ENCODE measurements around the gene GNB2.
A peak's percentile ranks its signal among the peaks of the same experiment; 100 is the strongest.
"Not testable (repeated sequence)": the region's sequence is repeated elsewhere in the genome, so short reads cannot be mapped to it uniquely, and the experiment has no call there.

The GNB2 gene

DNA sequence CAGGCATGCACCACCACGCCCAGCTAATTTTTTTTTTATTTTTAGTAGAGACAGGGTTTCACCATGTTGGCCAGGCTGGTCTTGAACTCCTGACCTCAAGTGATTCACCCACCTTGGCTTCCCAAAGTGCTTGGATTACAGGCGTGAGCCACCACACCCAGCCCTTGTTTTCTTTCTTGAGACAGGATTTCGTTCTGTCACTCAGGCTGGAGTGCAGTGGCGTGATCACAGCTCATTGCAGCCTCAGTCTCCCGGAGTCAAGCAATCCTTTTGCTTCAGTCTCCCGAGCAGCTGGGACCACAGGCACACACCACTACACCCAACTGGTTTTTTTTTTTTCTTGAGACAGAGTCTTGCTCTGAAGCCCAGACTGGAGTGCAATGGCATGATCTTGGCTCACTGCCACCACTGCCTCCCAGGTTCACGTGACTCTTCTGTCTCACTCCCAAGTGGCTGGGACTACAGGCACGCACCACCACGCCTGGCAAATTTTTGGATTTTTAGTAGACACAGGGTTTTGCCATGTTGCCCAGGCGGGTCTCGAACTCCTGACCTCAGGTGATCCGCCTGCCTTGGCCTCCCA, 11.3 kb upstream of the GNB2 start:
- not testable (repeated sequence) for DNase-seq (ENCODE audit: low spot score)

DNA sequence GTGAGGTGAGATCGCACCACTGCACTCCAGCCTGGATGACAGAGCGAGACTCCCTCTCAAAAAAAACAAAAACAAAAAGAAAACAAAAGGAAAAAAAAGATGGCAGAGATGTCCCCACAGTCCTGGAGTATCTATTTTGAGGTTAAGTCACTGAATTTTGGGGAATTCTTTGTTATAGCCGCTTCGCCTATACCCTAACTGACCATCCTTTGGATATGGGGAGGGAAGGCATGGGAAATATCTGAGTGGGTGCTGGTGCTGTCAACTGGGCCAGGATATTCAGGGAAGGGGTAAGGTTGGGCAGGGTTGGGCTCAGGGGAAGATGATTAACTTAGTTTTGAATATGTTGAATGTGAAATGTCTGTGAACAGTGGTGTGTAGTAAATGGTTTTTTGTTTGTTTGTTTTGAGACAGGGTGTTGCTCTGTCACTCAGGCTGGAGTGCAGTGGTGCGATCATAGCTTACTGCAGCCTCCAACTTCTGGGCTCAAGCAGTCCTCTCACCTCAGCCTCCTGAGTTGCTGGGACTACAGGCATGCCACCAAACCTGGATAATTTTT, 8.3 kb upstream of the GNB2 start:
- DNase-seq (ENCODE audit: low spot score), result no peak

DNA sequence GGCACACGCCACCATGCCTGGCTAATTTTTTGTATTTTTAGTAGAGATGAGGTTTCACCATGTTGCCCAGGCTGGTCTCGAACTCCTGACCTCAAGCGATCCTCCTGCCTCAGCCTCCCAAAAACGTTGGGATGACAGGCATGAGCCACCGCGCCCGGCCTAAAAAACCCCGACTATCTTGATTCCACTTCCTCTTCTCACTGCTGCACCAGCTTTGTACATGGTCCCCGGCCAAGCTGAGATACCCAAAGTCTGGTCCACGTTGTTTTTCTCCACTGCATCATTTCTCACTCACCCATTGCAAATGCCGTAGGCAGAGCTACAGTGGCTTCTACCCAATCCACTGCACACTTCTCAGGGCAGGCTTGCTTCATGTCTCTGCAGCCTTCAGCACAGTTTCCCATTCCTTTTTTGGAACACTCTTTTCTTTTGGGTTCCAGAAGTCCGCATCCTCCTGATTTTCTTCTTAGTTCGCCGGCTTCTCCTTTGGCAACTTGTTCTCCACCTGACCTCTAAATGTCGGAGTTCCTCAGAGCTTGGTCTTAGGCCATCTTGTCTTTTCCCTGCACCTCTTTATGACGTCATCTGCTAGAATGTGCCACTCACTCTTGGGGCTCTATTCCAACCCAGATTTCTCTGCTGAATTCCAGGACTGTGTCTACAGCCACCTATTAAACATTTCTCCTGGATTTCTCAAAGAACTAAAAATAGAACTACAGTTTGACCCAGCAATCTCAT, 6.0 kb upstream of the GNB2 start:
- no peak for DNase-seq (ENCODE audit: low spot score)

DNA sequence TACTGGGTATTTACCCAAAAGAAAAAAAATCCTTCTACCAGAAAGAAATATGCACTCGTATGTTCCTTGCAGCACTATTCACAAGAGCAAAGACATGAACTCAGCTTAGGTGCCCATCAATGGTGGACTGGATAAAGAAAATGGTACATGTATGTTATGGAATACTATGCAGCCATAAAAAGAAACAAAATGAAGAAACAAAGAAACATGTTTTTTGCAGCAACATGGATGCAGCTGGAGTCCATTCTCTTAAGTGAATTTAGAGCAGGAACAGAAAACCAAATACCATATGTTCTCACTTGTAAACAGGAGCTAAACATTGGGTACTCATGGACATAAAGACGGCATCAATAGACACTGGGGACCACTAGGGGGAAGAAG, 5.5 kb upstream of the GNB2 start:
- no peak for DNase-seq (ENCODE audit: low spot score)

DNA sequence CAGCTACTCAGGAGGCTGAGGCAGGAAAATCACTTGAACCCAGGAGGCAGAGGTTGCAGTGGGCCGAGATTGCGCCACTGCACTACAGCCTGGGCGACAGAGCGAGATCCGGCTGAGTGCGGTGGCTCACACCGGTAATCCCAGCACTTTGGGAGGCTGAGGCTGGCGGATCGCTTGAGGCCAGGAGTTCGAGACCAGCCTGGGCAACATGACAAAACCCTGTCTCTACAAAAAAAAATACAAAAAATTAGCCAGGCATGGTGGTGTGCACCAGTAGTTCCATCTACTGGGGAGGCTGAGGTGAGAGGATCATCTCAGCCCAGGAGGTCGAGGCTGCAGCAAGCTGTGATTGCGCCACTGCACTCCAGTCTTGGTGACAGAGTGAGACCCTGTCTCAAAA, 4.4 kb upstream of the GNB2 start:
- DNase-seq (ENCODE audit: low spot score), result not testable (repeated sequence)

DNA sequence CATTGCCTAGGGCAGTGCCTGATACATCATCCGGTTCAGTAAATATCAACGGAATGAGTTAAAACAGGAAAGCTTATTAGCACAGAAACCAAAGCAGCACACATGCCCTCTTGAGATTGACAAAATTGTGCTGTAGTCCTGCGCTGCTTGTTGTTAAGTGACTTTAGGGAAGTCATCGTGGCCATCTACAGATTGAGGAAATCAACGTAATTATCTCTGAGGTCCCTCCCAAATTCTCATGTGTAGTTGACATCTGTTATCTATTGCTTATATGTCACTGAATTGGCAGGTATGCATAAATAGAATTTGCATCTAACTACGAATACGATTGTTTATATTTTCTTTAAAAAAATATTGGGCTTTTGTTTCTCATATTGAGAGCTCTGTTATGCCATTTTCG, 3.5 kb upstream of the GNB2 start:
- DNase-seq (ENCODE audit: low spot score), result no peak

DNA sequence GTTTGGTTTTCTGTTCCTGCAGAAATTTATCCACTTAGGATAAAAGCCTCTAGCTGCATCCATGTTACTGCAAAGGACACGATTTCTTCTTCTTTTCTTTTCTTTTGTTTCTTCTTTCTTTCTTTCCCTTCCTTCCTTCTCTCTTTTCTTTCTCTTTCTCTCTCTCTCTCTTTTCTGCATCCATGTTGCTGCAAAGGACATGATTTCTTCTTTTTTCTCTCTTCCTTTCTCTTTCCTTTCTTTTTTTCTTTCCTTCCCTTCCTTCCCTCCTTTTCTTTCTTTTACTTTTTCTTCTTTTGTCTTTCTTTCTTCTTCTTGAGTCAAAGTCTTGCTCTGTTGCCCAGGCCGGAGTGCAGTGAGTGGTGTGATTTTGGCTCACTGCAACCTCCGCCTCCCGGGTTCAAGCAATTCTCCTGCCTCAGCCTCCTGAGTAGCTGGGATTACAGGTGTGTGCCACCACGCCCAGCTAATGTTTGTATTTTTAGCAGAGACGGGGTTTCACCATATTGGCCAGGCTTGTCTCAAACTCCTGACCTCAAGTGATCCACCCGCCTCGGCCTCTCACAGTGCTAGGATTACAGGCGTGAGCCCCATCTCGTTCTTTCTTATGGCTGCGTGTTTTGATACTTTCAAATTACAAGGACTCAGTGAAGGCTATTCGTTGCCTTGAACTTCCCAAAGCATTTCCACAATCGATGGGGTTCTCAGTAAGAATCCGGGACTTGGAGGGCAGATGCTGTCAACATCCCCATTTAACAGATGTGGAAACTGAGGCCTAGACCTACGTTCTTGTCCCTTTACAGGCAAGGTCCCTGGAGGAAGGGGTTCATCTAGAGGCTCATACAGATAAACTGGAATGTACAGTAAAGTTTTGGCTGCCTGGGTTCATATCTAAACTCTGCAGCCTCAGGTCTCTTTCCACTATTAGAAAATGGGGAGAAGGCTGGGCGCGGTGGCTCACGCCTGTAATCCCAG, 1.9 kb upstream of the GNB2 start:
- no peak for DNase-seq (ENCODE audit: low spot score)

DNA sequence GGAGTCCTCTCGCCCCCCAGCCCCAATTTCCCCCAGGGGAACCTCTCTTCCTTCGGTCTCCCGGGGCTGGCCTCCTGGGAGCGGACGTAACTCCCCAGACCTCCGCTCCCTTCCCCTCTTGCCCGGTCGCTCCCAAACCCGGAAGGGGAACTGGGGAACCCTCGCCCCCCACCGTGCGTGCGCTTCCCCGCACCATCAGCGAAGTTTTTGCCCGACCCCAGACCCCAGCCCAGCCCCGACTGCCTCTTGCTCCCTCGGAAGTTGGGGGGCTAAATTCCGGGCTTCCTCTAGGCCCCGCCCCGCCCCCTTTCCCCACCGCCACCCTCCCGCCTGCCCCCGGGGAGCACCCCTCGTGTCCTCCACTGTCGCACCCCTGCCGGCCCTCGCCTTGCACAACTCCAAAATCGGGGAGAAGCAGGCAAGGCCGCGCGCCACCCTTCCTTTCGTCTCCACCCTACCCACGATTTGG, 436 bp downstream of the GNB2 start:
- DNase-seq (ENCODE audit: low spot score), result peak; percentile 51

DNA sequence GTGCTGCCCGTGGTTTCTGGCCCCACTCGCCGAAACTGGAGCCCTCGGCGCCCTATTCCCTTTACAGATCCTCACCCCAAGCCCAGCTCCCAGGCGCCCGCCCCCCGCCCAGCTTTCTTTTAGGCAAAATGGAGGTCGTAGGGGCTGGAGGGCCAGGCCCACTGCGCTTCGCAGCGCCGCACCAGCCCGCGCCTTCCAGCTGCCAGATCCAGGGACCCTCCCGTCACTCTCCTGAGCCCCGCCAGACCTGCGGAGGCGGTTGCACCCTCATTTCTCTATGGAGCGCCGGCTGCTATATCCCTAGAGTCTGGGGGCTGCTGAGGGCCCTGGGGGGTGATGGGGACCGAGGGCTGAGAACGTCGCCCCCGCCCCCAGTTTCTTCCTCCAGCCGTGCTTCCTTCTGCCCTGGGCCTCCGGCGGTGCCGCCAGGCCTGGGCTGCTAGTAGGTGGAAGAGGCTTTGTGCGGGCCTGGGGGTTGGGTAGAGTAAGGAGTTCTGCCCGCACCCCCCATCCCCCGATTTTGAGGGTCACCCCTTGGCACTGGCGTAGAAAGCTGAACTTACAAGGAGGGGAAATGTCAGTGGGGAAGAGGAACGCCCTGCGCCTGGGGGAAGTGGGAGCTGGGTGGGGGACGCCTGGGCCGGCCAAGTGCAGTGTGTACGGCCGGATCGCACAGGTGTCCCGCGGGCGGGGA, 1.0 kb downstream of the GNB2 start:
- DNase-seq (ENCODE audit: low spot score), result peak; percentile 60

DNA sequence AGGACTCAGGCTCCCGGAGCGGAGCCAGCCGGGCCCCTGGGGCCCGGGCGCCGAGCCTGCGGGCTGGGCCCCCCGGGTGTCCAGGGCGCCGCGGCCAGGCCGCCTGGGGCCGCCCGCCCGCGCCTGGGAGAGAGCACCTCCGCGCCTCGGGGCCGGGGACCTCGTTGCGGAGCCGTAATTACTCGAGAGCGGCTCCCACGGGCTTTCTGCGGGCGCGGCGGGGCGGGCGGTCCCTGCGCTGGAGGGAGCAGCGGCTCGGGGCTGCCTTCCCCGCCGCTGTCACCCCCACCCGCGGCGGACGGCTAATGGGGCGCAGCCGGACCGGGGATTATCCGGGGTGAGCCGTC, 1.5 kb downstream of the GNB2 start:
- peak; percentile 69 for DNase-seq (ENCODE audit: low spot score)

DNA sequence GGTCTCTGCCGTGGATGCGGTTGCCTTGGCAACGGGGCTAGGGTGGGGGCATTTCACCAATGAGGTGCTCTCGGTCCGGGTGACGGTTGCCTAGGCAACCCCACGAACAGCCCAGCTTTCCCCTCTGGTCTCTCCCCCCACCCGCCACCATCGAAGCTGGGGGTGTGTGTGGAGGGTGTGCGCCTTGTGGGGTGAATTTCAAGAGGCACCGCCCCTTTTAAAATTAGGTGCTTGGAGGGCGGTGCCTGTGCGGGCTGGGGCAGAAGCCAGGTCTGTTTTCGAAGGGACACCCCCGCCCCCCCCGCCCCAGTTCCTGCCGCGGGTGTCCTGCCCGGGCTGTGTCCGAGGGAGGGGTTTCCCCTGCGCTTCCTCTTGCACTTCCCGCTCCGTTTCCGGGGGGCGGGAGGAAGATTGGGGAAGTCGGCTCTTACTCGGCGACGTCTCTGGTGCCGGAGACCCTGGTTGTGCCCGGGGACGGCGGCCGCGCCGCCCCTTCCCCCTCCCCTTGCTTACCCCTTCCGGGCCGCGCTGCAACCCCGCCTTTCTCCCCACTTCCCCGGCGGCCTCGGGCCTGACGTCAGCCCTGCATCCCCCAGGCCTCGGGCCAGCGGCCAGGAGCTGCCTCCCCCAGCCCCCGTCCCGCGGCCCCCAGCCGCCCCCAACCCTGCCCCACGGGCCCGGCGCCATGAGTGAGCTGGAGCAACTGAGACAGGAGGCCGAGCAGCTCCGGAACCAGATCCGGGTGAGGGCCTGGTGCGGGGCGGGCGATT, 2.2 kb downstream of the GNB2 start:
- peak; percentile 82 for DNase-seq (ENCODE audit: low spot score)

DNA sequence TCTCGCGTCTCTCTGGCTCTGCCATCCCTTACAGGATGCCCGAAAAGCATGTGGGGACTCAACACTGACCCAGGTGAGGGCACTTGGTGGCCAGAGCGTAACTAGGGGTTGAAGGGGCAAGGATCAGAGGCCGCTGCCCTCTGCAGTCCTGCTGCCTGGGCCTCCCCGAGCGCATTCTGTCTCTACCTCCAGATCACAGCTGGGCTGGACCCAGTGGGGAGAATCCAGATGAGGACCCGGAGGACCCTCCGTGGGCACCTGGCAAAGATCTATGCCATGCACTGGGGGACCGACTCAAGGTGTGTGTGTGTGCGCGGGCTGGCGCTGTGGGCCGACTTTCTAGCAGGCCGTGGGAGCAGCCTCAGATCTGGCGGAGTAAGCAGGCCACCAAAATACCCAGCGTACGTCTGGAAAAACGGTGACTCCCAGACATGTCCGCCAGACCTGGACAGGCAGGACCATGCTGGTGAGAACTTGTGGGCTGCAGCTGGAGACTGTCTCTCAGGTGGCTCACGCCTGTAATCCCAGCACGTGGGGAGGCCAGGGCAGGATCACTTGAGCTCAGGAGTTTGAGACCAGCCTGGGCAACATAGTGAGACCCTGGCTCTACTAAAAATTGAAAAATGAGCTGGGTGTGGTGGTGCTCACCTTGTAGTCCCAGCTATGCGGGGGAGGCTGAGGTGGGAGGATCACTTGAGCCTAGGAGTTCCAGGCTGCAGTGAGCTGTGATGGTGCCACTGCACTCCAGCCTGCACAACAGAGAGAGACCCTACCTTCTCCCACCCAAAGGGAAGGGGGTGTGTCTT, 3.2 kb downstream of the GNB2 start:
- DNase-seq (ENCODE audit: low spot score), result no peak

DNA sequence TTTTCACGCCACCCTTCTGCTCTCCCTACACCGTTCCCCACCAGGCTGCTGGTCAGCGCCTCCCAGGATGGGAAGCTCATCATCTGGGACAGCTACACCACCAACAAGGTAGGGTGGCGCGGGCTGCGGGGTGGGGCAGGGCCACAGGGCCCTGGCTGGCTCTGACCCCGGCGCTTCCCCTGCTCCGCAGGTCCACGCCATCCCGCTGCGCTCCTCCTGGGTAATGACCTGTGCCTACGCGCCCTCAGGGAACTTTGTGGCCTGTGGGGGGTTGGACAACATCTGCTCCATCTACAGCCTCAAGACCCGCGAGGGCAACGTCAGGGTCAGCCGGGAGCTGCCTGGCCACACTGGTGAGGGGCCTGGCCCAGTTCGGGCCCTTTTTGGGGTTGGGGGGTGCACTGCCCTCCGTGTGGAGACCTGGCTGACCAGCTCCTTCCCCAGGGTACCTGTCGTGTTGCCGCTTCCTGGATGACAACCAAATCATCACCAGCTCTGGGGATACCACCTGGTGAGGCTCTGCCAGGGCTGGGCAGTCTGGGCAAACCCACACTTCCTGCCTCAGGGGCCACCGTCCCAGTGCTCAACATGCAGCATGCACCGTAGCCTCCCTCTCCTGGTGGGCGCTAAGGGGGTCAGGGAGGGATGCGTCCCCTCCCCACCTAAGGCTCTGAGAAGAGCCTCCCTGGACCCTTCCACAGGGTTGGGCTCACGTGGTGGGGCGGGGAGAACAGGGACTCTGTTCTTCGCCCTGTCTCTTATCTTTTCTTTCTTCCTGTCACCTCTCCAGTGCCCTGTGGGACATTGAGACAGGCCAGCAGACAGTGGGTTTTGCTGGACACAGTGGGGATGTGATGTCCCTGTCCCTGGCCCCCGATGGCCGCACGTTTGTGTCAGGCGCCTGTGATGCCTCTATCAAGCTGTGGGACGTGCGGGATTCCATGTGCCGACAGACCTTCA, 4.0 kb downstream of the GNB2 start:
- no peak for DNase-seq (ENCODE audit: low spot score)

DNA sequence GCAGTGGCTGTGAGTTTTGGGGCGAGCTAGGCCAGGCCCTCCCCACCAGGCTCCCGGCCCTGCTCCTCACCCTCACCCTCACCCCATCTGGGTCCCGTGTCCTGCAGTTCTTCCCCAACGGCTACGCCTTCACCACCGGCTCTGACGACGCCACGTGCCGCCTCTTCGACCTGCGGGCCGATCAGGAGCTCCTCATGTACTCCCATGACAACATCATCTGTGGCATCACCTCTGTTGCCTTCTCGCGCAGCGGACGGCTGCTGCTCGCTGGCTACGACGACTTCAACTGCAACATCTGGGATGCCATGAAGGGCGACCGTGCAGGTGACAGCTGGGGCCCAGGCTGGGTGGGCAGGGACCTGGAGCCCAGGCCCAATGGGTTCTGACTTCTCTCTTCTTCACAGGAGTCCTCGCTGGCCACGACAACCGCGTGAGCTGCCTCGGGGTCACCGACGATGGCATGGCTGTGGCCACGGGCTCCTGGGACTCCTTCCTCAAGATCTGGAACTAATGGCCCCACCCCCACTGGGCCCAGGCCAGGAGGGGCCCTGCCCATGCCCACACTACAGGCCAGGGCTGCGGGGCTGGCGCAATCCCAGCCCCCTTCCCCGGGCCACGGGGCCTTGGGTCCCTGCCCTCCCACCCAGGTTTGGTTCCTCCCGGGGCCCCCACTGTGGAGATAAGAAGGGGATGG, 4.9 kb downstream of the GNB2 start:
- DNase-seq (ENCODE audit: low spot score), result peak; percentile 41

DNA sequence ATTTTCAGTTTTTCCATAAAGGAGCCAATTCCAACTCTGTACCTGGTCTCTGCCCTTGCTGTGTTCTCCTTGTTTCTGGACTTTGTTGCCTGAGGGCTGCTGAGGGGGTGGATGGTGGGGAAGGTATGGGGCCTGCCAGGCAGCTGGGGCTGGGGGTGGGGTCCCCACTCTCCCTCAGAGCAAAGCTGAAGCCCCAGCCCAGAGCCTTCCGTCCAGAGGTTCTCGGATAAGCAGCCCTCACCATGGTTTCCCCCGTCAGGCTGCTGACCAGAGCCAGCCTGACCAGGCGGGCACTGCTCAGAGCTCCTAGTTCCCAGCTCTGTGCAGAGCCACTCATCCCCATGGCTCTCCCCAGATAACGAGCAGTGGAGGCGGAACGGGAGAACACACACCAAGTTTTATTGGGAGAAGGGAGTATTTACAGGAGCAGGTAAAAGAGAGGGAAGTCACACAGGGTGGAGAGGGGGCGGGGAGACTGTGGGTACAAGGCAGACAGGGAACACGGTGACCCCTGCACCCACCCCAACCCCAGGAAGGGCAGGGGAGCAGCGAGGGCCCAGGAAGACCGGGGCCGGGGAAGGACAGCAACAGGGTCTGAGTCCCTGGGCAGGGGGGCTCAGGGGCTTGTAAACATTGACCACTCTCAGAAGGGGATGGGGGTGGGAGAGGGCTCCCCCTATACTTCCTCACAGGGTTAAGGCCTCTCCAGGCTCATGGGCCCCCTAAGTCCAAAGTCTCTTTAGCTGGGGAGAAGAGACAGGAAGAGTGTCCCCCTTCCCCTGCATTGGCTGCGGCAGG, 5.8 kb downstream of the GNB2 start:
- peak; percentile 30 for DNase-seq (ENCODE audit: low spot score)

DNA sequence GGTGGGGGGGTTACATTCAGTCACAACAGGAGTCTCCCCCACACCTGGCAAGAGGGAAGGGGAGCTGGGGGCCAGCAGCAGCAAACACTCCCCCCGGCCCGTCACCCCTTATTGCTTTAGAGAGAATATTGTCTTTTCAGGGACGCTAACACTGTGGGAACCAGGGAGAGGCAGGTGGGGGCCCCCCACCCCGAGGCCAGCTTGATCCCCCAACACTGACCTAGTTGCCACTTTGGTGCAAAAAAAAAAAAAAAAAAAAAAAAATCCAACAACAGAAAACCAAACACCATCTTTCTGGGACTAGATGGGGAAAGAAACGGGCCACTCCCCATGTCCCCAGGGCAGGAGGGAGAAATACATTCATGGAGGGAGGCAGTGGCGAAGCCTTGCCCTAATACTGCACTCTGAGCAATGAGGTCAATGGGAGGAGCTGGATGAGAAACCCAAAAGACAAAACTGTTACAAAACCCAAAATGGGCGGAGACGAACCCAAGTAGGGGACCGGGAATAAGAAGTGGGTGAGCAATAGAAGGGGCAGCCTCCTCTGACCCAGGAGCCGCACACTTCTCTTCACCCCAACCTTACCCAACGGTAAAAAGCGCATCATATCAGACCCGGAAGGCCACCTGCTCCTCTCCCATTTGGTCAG, 6.5 kb downstream of the GNB2 start:
- DNase-seq (ENCODE audit: low spot score), result no peak
